ENCODE measurements around the gene GFI1. TPM values are rescaled to one million over a fixed set of nuclear protein-coding genes. Genes with fewer than 3 reads are reported as not detected.

The GFI1 gene
- total and polyA plus RNA-seq, 11 donors: 0.04 to 0.93 (median 0.16) TPM; not detected in 2

DNA sequence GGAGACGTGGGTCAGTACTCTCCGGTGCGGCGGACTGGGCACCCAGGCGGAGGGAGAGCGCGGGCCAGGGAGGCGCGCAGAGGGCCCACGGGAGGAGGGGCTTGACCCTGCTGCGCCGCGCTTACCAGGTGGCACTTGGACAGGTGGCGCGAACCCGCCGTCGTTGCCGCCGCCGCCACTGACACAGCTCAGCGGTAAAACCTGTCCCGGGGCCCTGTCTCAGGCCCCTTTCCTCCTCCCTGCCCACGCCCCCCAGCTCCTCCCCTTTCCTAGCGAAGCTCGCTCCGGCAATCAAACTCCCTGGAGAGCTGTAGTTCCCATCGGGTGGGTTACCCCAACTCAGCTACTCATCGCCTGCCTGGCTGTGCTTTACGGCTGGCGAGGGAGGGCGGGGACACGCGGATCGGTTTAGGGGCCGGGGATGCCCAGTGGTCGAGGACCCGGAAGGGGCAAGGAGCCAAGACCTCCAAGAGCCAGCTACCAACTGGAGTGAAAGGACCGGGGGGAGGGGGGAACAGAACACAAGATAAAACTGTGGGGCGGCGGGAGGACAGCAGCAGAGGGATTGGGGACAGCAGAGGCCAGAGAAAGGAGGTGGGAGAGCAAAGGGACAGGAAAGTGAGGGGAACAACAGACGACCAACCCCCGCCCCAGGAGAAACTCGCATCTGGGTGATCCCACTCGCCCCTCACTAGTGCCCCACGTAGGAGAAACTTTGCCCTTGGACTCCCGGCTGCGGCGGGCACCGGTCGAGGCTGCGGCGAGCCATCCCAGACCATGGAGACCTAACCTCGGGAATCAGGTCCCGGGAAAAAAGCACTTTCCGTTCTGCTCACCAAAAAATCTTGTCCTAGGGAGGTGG lies 2.9 kb downstream of the GFI1 start:
- H3K9me3 ChIP-seq: no peaks in the 10 kb centered on the region
- H3K27me3 ChIP-seq: peaks cover 52 to 97% (median 74%) of the 10 kb centered on the region in 9 donors
- ATAC-seq (no peak), DNase-seq (peak in 1 of 5 donors; percentile 22)
- peak overlapping the region; percentile 37 to 81 (median 54) for H3K4me3 ChIP-seq
- H3K4me1 ChIP-seq: peaks cover 15 to 69% (median 54%) of the 10 kb centered on the region in 12 donors
- TF ChIP-seq POLR2A (IDR thresholded peaks at IDR 0.05): no peak
- TF ChIP-seq CTCF (IDR thresholded peaks at IDR 0.05): no peak
- no peaks in the 10 kb centered on the region for H3K36me3 ChIP-seq
- intact Hi-C loops (cut with DNase I): loop anchor here in 1 of 10 donors (10.0 kb wide), 1 partner anchor 341 kb away; no protein-coding TSS in a partner anchor
- 1 to 3% (median 2%) methylated on average over 50 to 56 of the region's 56 CpGs for WGBS, 4 donors
- peak overlapping the region in 1 of 12 donors; percentile 80 for H3K27ac ChIP-seq

DNA sequence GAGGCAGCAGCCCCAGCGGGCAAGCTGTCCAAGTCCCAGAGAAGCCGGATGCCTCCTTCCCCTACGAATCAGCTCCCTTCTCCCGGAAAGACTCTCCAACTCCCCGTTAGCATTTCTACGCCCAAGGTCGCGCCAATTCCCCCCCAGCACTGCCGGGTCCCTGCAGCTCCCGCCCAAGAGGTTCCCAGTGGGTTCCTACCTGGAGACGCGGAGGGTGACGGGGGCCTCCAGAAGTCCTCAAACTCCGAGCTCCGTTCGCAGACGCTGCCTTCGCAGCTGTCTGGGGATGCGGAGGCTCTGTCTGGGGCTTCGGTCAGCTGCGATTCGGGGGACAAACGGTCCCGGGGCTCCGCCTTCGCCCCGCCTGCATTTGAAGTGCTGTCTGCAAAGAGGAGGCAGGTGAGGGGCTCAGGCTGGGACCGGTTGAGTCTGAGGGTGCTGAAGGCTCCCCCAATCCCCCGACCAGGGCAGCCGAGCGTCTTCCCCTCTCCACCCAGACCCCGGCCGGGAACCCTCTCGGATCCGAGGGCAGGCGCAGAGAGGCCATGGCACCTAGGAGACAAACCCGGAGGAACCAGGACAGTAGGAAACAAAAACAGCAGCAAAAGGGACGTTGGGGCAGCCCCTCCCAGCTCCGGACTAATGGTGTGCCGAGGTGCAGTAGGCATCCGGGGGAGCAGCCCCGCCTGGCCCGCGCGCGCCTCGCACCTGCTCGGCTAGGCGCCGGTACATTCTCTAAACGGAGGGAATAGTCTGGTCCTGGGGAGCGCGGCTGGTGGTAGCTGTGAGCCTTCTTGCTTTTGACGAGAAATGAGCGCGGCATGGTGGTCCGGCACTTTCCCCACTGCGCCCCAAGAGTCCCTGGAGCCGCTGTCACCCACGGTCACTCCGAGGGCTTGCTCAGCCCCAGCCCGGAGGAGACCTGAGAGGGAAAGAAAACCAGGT lies 3.8 kb downstream of the GFI1 start:
- H3K4me3 ChIP-seq: peak overlapping the region; percentile 17 to 81 (median 53)
- no peaks in the 10 kb centered on the region for H3K9me3 ChIP-seq
- H3K27ac ChIP-seq: peak overlapping the region in 1 of 12 donors; percentile 32
- TF ChIP-seq CTCF (IDR thresholded peaks at IDR 0.05): no peak
- no peak for TF ChIP-seq POLR2A (IDR thresholded peaks at IDR 0.05)
- peaks cover 52 to 92% (median 74%) of the 10 kb centered on the region in 9 donors for H3K27me3 ChIP-seq
- peak in 1 of 4 donors; percentile 18 for ATAC-seq
- peak in 2 of 5 donors; percentile 28 to 68 for DNase-seq
- peaks cover 15 to 69% (median 54%) of the 10 kb centered on the region in 12 donors for H3K4me1 ChIP-seq
- WGBS, 4 donors: 2 to 3% (median 2%) methylated on average over 35 to 62 of the region's 62 CpGs
- H3K36me3 ChIP-seq: no peaks in the 10 kb centered on the region
- intact Hi-C loops (cut with DNase I): loop anchor here in 1 of 10 donors (10.0 kb wide), 1 partner anchor 342 kb away; no protein-coding TSS in a partner anchor

DNA sequence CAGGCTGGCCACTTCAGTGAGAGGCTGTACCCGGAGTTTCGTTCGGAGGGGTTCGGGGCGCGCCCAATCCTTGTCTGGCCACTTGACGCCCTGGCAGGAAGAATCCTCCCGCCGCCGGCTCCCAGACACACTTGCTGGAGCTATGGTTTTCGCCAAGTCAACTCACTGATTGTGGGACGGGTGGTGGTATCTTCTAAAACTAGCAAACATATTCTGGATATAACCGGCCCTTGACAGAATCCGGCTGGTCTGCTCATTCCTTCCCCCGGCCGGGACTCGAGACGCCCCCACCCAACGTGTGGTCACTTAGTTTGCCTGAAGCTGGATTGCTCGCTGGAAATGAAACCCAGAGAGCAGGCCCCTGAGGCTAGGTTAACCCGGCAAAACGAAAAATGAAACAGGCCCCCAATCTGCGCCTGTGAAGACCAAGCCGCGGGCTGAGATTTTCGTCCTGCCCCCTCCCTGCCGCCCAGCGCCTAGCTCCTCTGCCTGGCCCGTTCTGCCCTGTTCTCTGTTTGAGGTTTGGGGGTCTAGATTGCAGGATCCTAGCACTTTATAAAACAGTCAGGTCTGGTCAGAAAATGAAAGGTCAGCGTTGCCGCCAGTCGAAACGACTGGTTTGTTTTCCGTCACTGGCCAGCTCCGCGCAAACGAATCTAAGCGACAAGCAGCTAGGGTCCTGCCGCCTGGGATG lies 4.6 kb downstream of the GFI1 start:
- ATAC-seq (peak in 1 of 4 donors; percentile 18), DNase-seq (peak in 2 of 5 donors; percentile 28 to 65)
- H3K4me1 ChIP-seq: peaks cover 15 to 69% (median 54%) of the 10 kb centered on the region in 12 donors
- no peak overlapping the region for H3K27ac ChIP-seq
- intact Hi-C loops (cut with DNase I): loop anchor here in 1 of 10 donors (10.0 kb wide), 1 partner anchor 343 kb away; no protein-coding TSS in a partner anchor
- no peaks in the 10 kb centered on the region for H3K36me3 ChIP-seq
- TF ChIP-seq POLR2A (IDR thresholded peaks at IDR 0.05) (no peak), CTCF (IDR thresholded peaks at IDR 0.05) (no peak)
- H3K27me3 ChIP-seq: peaks cover 52 to 84% (median 74%) of the 10 kb centered on the region in 9 donors
- H3K9me3 ChIP-seq: no peaks in the 10 kb centered on the region
- H3K4me3 ChIP-seq: peak overlapping the region; percentile 17 to 81 (median 53)
- WGBS, 4 donors: 4 to 9% (median 5%) methylated on average over 33 to 39 of the region's 39 CpGs

Measured in heart left ventricle (tissue), 16 donors.